ENCODE measurements around the gene H2AZ2. TPM values are rescaled to one million over a fixed set of nuclear protein-coding genes. Genes with fewer than 3 reads are reported as not detected.

The H2AZ2 gene
- 121 TPM for total RNA-seq

GRCh38 chr7:44847920-44848634, at the start of gene H2AZ2:
H2AZ2 (minus strand) TSS chr7:44848087; CDS start chr7:44847971, 116 bp downstream.
- peak within 1 kb of the TSS; percentile 75 for H3K4me3 ChIP-seq (ENCODE audit: low read length)
- H3K9me3 ChIP-seq (ENCODE audit: low read depth, low read length), result no peaks in the 10 kb centered on the region
- H3K27me3 ChIP-seq (ENCODE audit: insufficient read depth, low read length), result no peaks in the 10 kb centered on the region
- H3K4me1 ChIP-seq (ENCODE audit: insufficient read depth, low read length), result peaks cover 36% of the 10 kb centered on the region

GRCh38 chr7:44897309-44897708, 49.4 kb upstream of the H2AZ2 start:
- Histone ChIP-seq H3K27me3 (ENCODE audit: insufficient read depth, low read length) (no peaks in the 10 kb centered on the region), H3K4me1 (ENCODE audit: insufficient read depth, low read length) (no peaks in the 10 kb centered on the region), H3K4me3 (ENCODE audit: low read length) (no peak overlapping the region), H3K9me3 (ENCODE audit: low read depth, low read length) (no peaks in the 10 kb centered on the region)

- H3K4me1 ChIP-seq (ENCODE audit: insufficient read depth, low read length), result peaks cover 14% of the 10 kb centered on the region
- no peaks in the 10 kb centered on the region for H3K9me3 ChIP-seq (ENCODE audit: low read depth, low read length)
- H3K4me3 ChIP-seq (ENCODE audit: low read length), result no peak overlapping the region
- no peaks in the 10 kb centered on the region for H3K27me3 ChIP-seq (ENCODE audit: insufficient read depth, low read length)
Measured at GRCh38 chr7:44894888-44895580, 47.1 kb upstream of the H2AZ2 start.

DNA sequence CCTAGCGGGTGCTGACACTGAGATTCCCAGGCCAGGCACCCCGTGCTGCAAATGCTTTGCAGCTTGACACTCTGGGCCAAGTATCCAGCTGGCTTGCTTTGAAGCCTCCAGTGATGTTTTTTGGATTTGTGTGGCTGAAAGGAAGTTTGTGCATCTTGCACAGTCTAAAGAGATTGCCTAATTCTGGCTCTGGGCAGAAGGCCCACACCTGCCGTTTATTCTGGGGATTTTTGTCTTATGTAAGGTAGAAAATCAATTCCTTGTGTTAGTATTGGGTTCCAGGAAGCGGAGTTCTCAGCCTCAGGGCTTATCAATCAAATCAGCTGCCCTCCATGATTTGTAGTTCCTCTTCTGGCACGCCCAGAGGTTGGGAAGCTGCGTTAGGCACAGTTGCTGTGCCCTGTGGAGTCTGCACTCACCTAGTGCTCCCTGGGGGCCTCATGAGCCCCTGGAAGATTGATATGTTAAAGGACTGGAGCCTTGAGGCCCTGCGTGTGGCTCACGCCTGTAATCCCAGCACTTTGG, 45.9 kb upstream of the H2AZ2 start:
- H3K4me1 ChIP-seq (ENCODE audit: insufficient read depth, low read length), result peaks cover 14% of the 10 kb centered on the region
- no peak overlapping the region for H3K4me3 ChIP-seq (ENCODE audit: low read length)
- H3K27me3 ChIP-seq (ENCODE audit: insufficient read depth, low read length), result no peaks in the 10 kb centered on the region
- no peaks in the 10 kb centered on the region for H3K9me3 ChIP-seq (ENCODE audit: low read depth, low read length)

DNA sequence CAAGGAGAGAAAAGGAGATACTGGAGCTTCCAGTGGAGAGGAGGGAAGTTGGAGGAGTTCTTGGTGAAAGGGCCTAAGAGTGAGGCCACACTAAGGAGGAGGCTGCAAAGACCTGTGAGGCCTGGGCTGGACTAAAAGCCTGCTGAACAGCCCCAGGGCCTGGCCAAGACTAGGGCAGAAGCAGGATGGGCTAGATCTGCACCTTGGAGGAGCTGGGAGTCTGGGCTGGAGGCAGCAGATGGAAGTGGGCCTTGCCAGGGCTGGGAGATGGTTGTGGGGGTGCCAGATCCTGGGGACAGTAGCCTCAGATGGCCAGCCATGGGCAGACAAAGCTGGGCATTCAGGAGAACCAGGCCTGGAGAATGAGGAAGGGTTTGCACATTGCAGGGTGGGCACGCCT, 43.9 kb upstream of the H2AZ2 start:
- Histone ChIP-seq H3K9me3 (ENCODE audit: low read depth, low read length) (no peaks in the 10 kb centered on the region), H3K4me3 (ENCODE audit: low read length) (no peak overlapping the region), H3K4me1 (ENCODE audit: insufficient read depth, low read length) (peaks cover 24% of the 10 kb centered on the region), H3K27me3 (ENCODE audit: insufficient read depth, low read length) (no peaks in the 10 kb centered on the region)

DNA sequence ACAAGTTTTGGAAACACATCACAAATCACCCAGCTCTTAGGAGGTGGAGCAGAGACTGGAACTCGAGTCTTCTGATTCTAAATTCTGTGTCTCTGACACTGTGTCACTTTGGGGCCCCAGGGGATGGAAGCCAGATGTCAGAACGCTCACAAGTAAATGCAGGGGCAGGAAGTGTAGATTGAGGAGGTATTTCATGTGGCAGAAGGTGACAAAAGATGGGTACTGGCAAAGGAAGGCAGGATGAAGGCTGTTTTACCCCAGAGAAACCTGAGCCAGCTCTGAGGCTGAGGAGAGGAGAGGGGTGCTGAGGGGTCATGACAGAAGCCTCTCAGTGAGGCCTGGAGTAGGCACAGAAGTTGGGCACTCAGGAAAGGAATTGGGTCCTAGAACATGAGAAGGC, 43.5 kb upstream of the H2AZ2 start:
- Histone ChIP-seq H3K27me3 (ENCODE audit: insufficient read depth, low read length) (no peaks in the 10 kb centered on the region), H3K4me1 (ENCODE audit: insufficient read depth, low read length) (peaks cover 28% of the 10 kb centered on the region), H3K9me3 (ENCODE audit: low read depth, low read length) (no peaks in the 10 kb centered on the region), H3K4me3 (ENCODE audit: low read length) (no peak overlapping the region)

DNA sequence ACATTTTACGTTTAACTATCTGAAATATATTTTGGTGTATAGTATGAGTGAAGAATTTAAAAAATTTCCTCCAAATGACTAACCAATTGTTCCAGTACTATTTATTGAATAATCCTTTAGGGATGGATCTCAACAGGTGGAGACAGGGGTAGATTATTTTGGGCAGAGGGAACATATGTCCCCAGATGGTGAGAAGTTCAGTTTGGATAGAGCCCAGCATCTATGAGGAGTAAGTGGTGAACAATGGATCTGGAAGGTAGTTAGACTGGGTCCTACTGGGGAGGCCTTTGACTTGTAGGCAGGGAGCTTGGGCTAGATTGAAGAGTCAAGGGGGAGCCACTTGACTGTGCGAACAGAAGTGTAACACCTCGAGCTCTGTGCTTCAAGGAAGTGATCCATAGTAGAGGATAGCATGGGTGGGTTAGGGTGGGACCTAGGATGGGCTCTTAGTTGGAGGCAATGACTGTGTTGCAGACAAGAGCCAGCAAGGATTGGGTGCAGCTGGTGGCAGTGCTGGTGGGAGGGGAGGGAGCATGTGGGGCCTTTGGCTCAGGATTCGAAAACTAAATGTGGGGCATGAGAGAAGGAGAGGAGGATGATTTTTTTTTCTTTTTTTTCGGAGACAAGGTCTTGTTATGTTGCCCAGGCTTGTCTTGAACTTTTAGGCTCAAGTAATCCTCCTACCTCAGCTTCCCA, 41.3 kb upstream of the H2AZ2 start:
- H3K4me3 ChIP-seq (ENCODE audit: low read length), result no peak overlapping the region
- no peaks in the 10 kb centered on the region for H3K27me3 ChIP-seq (ENCODE audit: insufficient read depth, low read length)
- H3K4me1 ChIP-seq (ENCODE audit: insufficient read depth, low read length), result peaks cover 41% of the 10 kb centered on the region
- H3K9me3 ChIP-seq (ENCODE audit: low read depth, low read length), result no peaks in the 10 kb centered on the region

GRCh38 chr7:44887293-44887692, 39.4 kb upstream of the H2AZ2 start:
- Histone ChIP-seq H3K4me3 (ENCODE audit: low read length) (no peak overlapping the region), H3K9me3 (ENCODE audit: low read depth, low read length) (no peaks in the 10 kb centered on the region), H3K4me1 (ENCODE audit: insufficient read depth, low read length) (peaks cover 60% of the 10 kb centered on the region), H3K27me3 (ENCODE audit: insufficient read depth, low read length) (no peaks in the 10 kb centered on the region)

DNA sequence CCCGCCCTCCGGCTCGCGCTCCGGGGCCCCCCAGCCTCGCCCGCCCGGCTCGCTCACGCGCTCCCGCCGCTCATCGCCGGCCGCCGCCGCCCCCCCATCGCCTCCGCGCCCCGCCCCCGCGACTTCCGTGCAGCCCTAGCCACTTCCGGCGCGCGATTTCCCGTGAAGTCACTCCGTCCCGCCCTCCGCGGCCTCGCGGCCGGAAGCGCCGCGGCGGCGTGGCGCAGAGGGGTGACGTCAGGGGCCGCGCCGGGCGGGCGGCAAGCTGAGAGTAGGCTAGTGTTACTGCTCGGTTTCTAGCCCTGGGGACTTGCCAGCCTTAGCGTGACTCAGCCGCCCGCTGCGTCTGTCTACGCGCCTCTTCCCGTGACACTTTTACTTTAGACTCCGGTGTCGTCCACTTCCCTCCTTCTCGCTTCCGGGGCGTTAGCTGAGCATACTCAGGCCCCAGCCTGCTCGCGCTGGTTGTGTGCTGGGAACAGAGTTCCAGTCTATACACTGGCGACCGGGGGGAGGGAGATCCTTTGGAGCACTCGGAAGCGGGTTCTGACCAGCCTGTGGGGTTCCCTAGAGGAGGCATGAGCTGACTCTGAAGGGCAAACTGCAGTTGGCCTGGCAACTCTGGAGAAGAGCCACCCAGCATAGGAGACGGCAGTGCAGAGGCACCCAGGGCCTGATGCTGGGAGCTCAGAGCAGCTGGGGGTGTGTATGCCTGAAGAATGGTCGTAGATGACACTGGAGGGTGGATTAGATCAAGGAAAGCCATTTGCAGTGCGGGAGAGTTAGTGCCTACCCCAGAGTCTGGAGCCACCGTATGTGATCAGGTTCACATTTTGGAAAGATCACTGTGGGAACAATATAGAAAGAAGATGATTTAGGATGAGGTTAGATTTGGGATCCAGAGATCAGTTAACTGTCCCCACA, 37.8 kb upstream of the H2AZ2 start, which contains the start of gene PURB:
Gene PURB (minus strand): TSS at position 137 of the 924 bp plus-strand sequence. CDS start 182 bp downstream, outside the sequence.
- no peaks in the 10 kb centered on the region for H3K9me3 ChIP-seq (ENCODE audit: low read depth, low read length)
- H3K4me1 ChIP-seq (ENCODE audit: insufficient read depth, low read length), result peaks cover 62% of the 10 kb centered on the region
- no peaks in the 10 kb centered on the region for H3K27me3 ChIP-seq (ENCODE audit: insufficient read depth, low read length)
- H3K4me3 ChIP-seq (ENCODE audit: low read length), result peak within 1 kb of the TSS; percentile 81

GRCh38 chr7:44884621-44885393, 36.9 kb upstream of the H2AZ2 start:
- no peaks in the 10 kb centered on the region for H3K9me3 ChIP-seq (ENCODE audit: low read depth, low read length)
- peaks cover 69% of the 10 kb centered on the region for H3K4me1 ChIP-seq (ENCODE audit: insufficient read depth, low read length)
- peak overlapping the region; percentile 81 for H3K4me3 ChIP-seq (ENCODE audit: low read length)
- H3K27me3 ChIP-seq (ENCODE audit: insufficient read depth, low read length), result no peaks in the 10 kb centered on the region

DNA sequence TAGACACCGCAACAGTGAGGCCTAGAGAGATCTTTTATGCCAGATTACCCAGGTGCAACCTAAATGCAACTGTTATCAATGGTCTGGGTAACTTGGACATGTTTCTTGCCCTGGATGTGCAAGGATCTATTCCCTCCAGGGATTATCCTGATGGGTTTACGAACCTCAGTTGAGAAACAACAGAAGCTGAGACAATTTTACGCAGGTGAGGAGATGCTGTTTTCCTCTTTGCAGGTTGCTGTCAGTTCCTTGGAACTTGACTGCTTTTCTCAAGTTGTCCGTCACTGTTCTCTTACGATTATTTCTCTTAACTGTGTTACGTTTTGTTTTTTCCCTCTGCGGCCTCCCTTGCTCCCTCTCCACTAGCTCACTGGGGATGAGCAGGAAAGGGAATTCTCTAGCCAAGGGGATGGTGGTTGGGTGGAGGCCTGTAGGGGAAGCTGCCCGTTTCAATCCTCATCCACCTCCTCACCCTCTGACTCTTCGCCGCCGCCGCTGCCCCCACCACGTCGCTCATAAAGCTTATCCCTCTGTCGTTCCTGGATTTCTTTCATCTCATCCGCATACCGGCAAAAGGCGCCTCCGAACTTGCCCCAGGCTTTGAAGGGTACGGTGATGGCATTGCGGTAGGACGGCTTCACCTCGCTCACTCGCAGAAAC, 36.2 kb upstream of the H2AZ2 start:
- Histone ChIP-seq H3K4me1 (ENCODE audit: insufficient read depth, low read length) (peaks cover 69% of the 10 kb centered on the region), H3K9me3 (ENCODE audit: low read depth, low read length) (no peaks in the 10 kb centered on the region), H3K4me3 (ENCODE audit: low read length) (peak overlapping the region; percentile 81), H3K27me3 (ENCODE audit: insufficient read depth, low read length) (no peaks in the 10 kb centered on the region)

- Histone ChIP-seq H3K27me3 (ENCODE audit: insufficient read depth, low read length) (no peaks in the 10 kb centered on the region), H3K9me3 (ENCODE audit: low read depth, low read length) (no peaks in the 10 kb centered on the region), H3K4me3 (ENCODE audit: low read length) (no peak overlapping the region), H3K4me1 (ENCODE audit: insufficient read depth, low read length) (peaks cover 68% of the 10 kb centered on the region)
Measured at GRCh38 chr7:44882899-44883298, 35.0 kb upstream of the H2AZ2 start.

DNA sequence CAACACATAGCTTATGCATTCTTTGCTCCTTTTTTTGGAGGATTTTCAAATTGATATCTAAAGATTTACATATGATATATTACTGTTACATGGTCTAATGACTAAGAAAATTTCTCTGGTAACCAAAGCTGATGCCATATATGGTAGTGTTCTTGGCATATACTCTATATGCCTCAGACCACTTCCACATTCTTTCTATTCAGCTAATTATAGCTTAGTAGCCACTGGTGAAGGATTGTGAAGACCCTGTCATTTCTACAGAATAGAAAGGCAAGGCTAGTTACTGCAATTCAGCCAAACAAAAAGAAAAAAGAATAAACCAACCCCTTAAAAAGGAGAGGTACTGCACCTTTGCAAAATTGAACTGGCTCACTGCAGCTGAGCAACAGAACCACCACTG, 33.7 kb upstream of the H2AZ2 start:
- H3K27me3 ChIP-seq (ENCODE audit: insufficient read depth, low read length), result no peaks in the 10 kb centered on the region
- H3K9me3 ChIP-seq (ENCODE audit: low read depth, low read length), result no peaks in the 10 kb centered on the region
- H3K4me3 ChIP-seq (ENCODE audit: low read length), result no peak overlapping the region
- H3K4me1 ChIP-seq (ENCODE audit: insufficient read depth, low read length), result peaks cover 58% of the 10 kb centered on the region

Data from mononuclear cell (primary cell).